Measurements from ENCODE around the gene SLC25A40.

Gene SLC25A40

GRCh38 chr7:87784424-87784823, 91.7 kb downstream of the SLC25A40 start:
- Histone ChIP-seq H3K4me1 (ENCODE audit: control insufficient read depth, insufficient read depth, low read length) (no peaks in the 10 kb centered on the region), H3K4me3 (ENCODE audit: low read length in 2 of 2) (no peak overlapping the region), H3K9me3 (ENCODE audit: control insufficient read depth in 2 of 2, low read length in 2 of 2) (no peaks in the 10 kb centered on the region), H3K36me3 (ENCODE audit: control insufficient read depth in 2 of 2, insufficient read depth in 2 of 2, low read length in 2 of 2) (no peaks in the 10 kb centered on the region), H3K27me3 (ENCODE audit: control insufficient read depth in 1 of 2, insufficient read depth in 2 of 2, low read length in 2 of 2) (no peaks in the 10 kb centered on the region), H3K9ac (ENCODE audit: low read length in 2 of 2) (no peak overlapping the region), H3K27ac (ENCODE audit: low read length) (no peak overlapping the region)

Data from stomach smooth muscle (tissue), 2 donors.